ENCODE measurements around the gene VSTM2L.

- no peak for TF ChIP-seq CTCF (conservative IDR thresholded peaks at IDR 0.05 in 1 of 2, IDR thresholded peaks at IDR 0.05 in 1 of 2; ENCODE audit: low read depth in 1 of 2, low read length in 2 of 2)
- TF ChIP-seq EZH2 (IDR thresholded peaks at IDR 0.05; ENCODE audit: low read length, missing control alignments) = no peak
Measured at GRCh38 chr20:37943501-37944455, 40.9 kb downstream of the VSTM2L start.

Measured in fibroblast of lung (primary cell).